Heart left ventricle (tissue), 16 donors: ENCODE results near the gene POLD4. TPM values are rescaled to one million over a fixed set of nuclear protein-coding genes. Genes with fewer than 3 reads are reported as not detected.
A peak's percentile ranks its signal among the peaks of the same experiment; 100 is the strongest.

Source experiments
- ATAC-seq, 4 donors: fragments of 200-7000 bp; cut with Tn5 transposase; one replicate each; pipeline ENCODE4 v1.9.1; 2020 to 2022; ENCODE audit warnings: moderate library complexity in 4 of 4, mild to moderate bottlenecking in 3 of 4, moderate number of reproducible peaks in 1 of 4
- DNase-seq, 5 donors: peaks; one replicate each; pipeline ENCODE4 v3.0.0-alpha.2; 2020
- H3K27ac ChIP-seq, 12 donors: fragments of 200-600 bp; sonication (generic) in 4 of 12; one replicate each; pipeline versions ENCODE4 v1.5.0 to v1.8.0; 2016 to 2022; ENCODE audit warnings: mild to moderate bottlenecking in 2 of 12
- H3K27me3 ChIP-seq, 9 donors: fragments of 200-600 bp; sonication (generic) in 2 of 9; one replicate each; pipeline versions ENCODE4 v1.5.1 to v1.8.0; 2016 to 2022; ENCODE audit warnings: mild to moderate bottlenecking in 3 of 9
- H3K36me3 ChIP-seq, 9 donors: fragments of 200-600 bp; sonication (generic) in 2 of 9; one replicate each; pipeline versions ENCODE4 v1.5.0 to v1.8.0; 2018 to 2022; ENCODE audit warnings: mild to moderate bottlenecking in 2 of 9
- H3K4me1 ChIP-seq, 12 donors: fragments of 200-600 bp; sonication (generic) in 4 of 12; one replicate each; pipeline versions ENCODE4 v1.5.0 to v1.8.0; 2016 to 2022; ENCODE audit warnings: mild to moderate bottlenecking in 3 of 12
- H3K4me3 ChIP-seq, 12 donors: fragments of 200-600 bp; sonication (generic) in 4 of 12; one replicate each; pipeline versions ENCODE4 v1.5.0 to v1.8.0; 2017 to 2022; ENCODE audit warnings: mild to moderate bottlenecking in 9 of 12, moderate library complexity in 4 of 12
- H3K9me3 ChIP-seq, 12 donors: fragments of 200-600 bp; sonication (generic) in 4 of 12; one replicate each; pipeline versions ENCODE4 v1.5.0 to v1.8.0; 2016 to 2022; ENCODE audit warnings: mild to moderate bottlenecking in 1 of 12
- POLR2A ChIP-seq, 2 donors: fragments of 450-650 bp; IDR thresholded peaks; one replicate each; pipeline ENCODE4 v1.6.1; 2017; ENCODE audit warnings: antibody characterized with exemption in 2 of 2, mild to moderate bottlenecking in 2 of 2, moderate library complexity in 2 of 2
- WGBS, 4 donors: extraction: QIAGEN DNeasy Blood & Tissue Kit in 2 of 4; methylation state at CpG; one replicate each; pipeline versions ENCODE4 v1.1.5 to v1.1.7; 2013 to 2018; 5-methylcytosine and 5-hydroxymethylcytosine counted together
- intact Hi-C, 10 donors: fragments of 100-400 bp; cut with DNase I; formaldehyde crosslinking; loops; one replicate each; pipeline versions ENCODE4 v1.11.1 to v1.14.2; 2022
- polyA plus RNA-seq, 2 donors: library from polyadenylated mRNA; stranded (reverse); fragments of 200-250 nt; gene quantifications; one replicate each; pipeline ENCODE4 v1.2.3, GENCODE V29; 2013
- total RNA-seq, 9 donors: library from RNA; depleted of rRNA in 2 of 9; stranded (reverse); fragments of >200 nt in 2 of 9; fragmentation: NEBNext Ultra II Directional in 3 of 9; extraction: Animal tissue kit (Norgen Biotek cat#: 25700) in 3 of 9; gene quantifications; one replicate each; pipeline versions ENCODE4 v1.1.0 to v1.2.4, GENCODE V29; 2016 to 2023
- TF ChIP-seq, protein P1 (sequence below), 12 donors: fragments of 200-600 bp; sonication (generic) in 4 of 12; IDR thresholded peaks; one replicate each; pipeline versions ENCODE4 v1.5.0 to v1.8.0; 2018 to 2022; ENCODE audit warnings: antibody characterized with exemption in 12 of 12, mild to moderate bottlenecking in 5 of 12
- donor health status: ischemic (EF 13 %, LVEDD 7.1; RV severe dilation, severe dysfunction).
- donor health status: healthy with polysubstance abuse.
- donor health status: DM: no; HTN: yes; CAD: no.
- donor health status: DM: no; HTN: no; CAD: no.
- donor health status: ischemic (EF 25% LVEDD 6.9; RV normal size, moderate dysfunction).
- donor health status: ischemic (EF 25% LVEDD 5.7; RV mildly dilated, moderate dysfunction).
- donor health status: healthy.
- donor health status: DM: yes; HTN: yes; CAD: no.
- donor health status: ischemic (EF 35%, LVEDD 5.7; RV mildly dilated, moderate dysfunction).
- donor health status: nonischemic (EF 11% LVEDD 7.7; RV severe dilation, severe dysfunction).
- donor health status: DM: yes; HTN: yes; CAD: no.
- donor health status: PGD.
- donor health status: ischemic (EF 29% LVEDD 5.4; RV normal size, mild dysfunction).
- donor health status: nonischemic (EF 23%, LVEDD 6.1; RV moderate dilation, normal function).

POLD4 gene
- total and polyA plus RNA-seq, 11 donors = 36.0 to 164 (median 59.1) TPM

DNA sequence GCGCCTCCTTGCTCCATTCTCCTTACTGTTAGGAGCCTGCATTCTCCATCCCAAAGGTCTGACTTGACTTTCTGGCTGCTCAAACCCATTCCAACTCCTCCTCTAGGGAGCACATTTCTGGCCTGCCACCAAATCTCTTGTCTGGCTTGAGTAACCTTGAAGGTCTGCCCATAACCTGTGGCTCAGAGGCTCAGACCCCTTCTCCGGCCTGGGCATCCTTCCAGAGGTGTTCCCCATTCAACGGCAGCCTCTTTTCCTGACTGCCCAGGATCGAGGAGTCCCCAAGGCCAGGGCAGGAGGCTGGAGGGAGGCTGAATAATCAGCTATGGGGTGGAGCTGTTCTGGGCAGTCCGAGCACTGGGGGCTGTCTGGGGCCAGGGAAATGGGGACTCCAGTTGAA is 40.6 kb upstream of the POLD4 start:
- Histone ChIP-seq H3K9me3 (no peaks in the 10 kb centered on the region), H3K4me1 (peaks cover 0 to 50% (median 23%) of the 10 kb centered on the region in 12 donors), H3K36me3 (peaks cover 0 to 47% (median 29%) of the 10 kb centered on the region in 9 donors), H3K27ac (no peak overlapping the region), H3K27me3 (no peaks in the 10 kb centered on the region), H3K4me3 (no peak overlapping the region)
- 52 to 80% (median 75%) methylated on average over 2 to 5 of the region's 5 CpGs for WGBS, 4 donors
- no peak for ATAC-seq
- TF ChIP-seq, protein P1, sequence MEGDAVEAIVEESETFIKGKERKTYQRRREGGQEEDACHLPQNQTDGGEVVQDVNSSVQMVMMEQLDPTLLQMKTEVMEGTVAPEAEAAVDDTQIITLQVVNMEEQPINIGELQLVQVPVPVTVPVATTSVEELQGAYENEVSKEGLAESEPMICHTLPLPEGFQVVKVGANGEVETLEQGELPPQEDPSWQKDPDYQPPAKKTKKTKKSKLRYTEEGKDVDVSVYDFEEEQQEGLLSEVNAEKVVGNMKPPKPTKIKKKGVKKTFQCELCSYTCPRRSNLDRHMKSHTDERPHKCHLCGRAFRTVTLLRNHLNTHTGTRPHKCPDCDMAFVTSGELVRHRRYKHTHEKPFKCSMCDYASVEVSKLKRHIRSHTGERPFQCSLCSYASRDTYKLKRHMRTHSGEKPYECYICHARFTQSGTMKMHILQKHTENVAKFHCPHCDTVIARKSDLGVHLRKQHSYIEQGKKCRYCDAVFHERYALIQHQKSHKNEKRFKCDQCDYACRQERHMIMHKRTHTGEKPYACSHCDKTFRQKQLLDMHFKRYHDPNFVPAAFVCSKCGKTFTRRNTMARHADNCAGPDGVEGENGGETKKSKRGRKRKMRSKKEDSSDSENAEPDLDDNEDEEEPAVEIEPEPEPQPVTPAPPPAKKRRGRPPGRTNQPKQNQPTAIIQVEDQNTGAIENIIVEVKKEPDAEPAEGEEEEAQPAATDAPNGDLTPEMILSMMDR (IDR thresholded peaks at IDR 0.05) = no peak
- no peak for TF ChIP-seq POLR2A (IDR thresholded peaks at IDR 0.05)
- intact Hi-C loops = loop anchor here in 3 of 10 donors (5.0 kb wide), 2 partner anchors 88 to 113 kb away; partner anchors contain the start of genes CDK2AP2 (in 3 of the 3), PITPNM1 (in 3 of the 3) and AIP (in 1 of the 3)
- no peak for DNase-seq

GRCh38 chr11:67393437-67393836 is 40.1 kb upstream of the POLD4 start:
- Histone ChIP-seq H3K27me3 (no peaks in the 10 kb centered on the region), H3K9me3 (no peaks in the 10 kb centered on the region), H3K36me3 (peaks cover 0 to 42% (median 23%) of the 10 kb centered on the region in 9 donors), H3K4me3 (no peak overlapping the region), H3K27ac (no peak overlapping the region), H3K4me1 (peaks cover 0 to 47% (median 23%) of the 10 kb centered on the region in 12 donors)
- intact Hi-C loops = loop anchor here in 3 of 10 donors (5.0 kb wide), 2 partner anchors 89 to 114 kb away; partner anchors contain the start of genes CDK2AP2 (in 3 of the 3), PITPNM1 (in 3 of the 3) and AIP (in 1 of the 3)
- TF ChIP-seq, protein P1 (IDR thresholded peaks at IDR 0.05) = no peak
- TF ChIP-seq POLR2A (IDR thresholded peaks at IDR 0.05) = no peak
- DNase-seq (no peak), ATAC-seq (no peak)
- 90 to 95% (median 93%) methylated on average over 13 to 18 of the region's 18 CpGs for WGBS, 4 donors

- no peaks in the 10 kb centered on the region for H3K27me3 ChIP-seq
- H3K4me1 ChIP-seq = peaks cover 0 to 36% (median 20%) of the 10 kb centered on the region in 12 donors
- peak in 1 of 4 donors; percentile 8 for ATAC-seq
- DNase-seq = no peak
- TF ChIP-seq, protein P1 (IDR thresholded peaks at IDR 0.05) = no peak
- no peak for TF ChIP-seq POLR2A (IDR thresholded peaks at IDR 0.05)
- intact Hi-C loops = loop anchor here in 3 of 10 donors (5.0 kb wide), 2 partner anchors 90 to 115 kb away; partner anchors contain the start of genes CDK2AP2 (in 3 of the 3), PITPNM1 (in 3 of the 3) and AIP (in 1 of the 3)
- WGBS, 4 donors = 6 to 14% (median 10%) methylated on average over 18 to 31 of the region's 31 CpGs
- peak overlapping the region in 11 of 12 donors; percentile 32 to 93 (median 84) for H3K27ac ChIP-seq
- no peaks in the 10 kb centered on the region for H3K9me3 ChIP-seq
- H3K36me3 ChIP-seq = peaks cover 0 to 30% (median 11%) of the 10 kb centered on the region in 9 donors
- H3K4me3 ChIP-seq = peak overlapping the region; percentile 51 to 93 (median 78)
Measured at GRCh38 chr11:67392183-67392715, 38.9 kb upstream of the POLD4 start.
